Mammary epithelial cell (primary cell): ENCODE results near the gene ASIC4.

Experiments
- EZH2 ChIP-seq: IDR thresholded peaks from 2 replicates; pipeline ENCODE4 v1.6.1; 2012; ENCODE audit warnings: low read length, inconsistent platforms, borderline replicate concordance
- TF ChIP-seq, protein P1 (sequence below), 2 donors: IDR thresholded peaks in 1 of 2; conservative IDR thresholded peaks in 1 of 2; 2 replicates each; pipeline ENCODE4 v1.5.1; 2011 to 2012; ENCODE audit warnings: inconsistent platforms in 2 of 2, low read length in 2 of 2, mild to moderate bottlenecking in 2 of 2, control low read depth in 1 of 2, low read depth in 1 of 2; ENCODE audit not compliant: insufficient read depth in 1 of 2; ENCODE audit errors: extremely low read depth in 1 of 2

- TF ChIP-seq, protein P1, sequence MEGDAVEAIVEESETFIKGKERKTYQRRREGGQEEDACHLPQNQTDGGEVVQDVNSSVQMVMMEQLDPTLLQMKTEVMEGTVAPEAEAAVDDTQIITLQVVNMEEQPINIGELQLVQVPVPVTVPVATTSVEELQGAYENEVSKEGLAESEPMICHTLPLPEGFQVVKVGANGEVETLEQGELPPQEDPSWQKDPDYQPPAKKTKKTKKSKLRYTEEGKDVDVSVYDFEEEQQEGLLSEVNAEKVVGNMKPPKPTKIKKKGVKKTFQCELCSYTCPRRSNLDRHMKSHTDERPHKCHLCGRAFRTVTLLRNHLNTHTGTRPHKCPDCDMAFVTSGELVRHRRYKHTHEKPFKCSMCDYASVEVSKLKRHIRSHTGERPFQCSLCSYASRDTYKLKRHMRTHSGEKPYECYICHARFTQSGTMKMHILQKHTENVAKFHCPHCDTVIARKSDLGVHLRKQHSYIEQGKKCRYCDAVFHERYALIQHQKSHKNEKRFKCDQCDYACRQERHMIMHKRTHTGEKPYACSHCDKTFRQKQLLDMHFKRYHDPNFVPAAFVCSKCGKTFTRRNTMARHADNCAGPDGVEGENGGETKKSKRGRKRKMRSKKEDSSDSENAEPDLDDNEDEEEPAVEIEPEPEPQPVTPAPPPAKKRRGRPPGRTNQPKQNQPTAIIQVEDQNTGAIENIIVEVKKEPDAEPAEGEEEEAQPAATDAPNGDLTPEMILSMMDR (conservative IDR thresholded peaks at IDR 0.05 in 1 of 2, IDR thresholded peaks at IDR 0.05 in 1 of 2; ENCODE audit: extremely low read depth in 1 of 2, insufficient read depth in 1 of 2, low read depth in 1 of 2, low read length in 2 of 2): no peak
- TF ChIP-seq EZH2: no peak
These were observed 25.8 kb downstream of the ASIC4 start for GRCh38 chr2:219539926-219540678.
